GM19239 (cell line): ENCODE results near the gene DIP2B.

Experiments
- DNase-seq: peaks from one replicate; pipeline ENCODE4 v3.0.0; 2011; ENCODE audit warnings: low spot score; ENCODE audit not compliant: insufficient read length
- FAIRE-seq: peaks from 2 replicates; lab custom pipeline; 2011; peaks lifted over from hg19 to GRCh38; lab: Jason Lieb, UNC

The DIP2B gene

DNA sequence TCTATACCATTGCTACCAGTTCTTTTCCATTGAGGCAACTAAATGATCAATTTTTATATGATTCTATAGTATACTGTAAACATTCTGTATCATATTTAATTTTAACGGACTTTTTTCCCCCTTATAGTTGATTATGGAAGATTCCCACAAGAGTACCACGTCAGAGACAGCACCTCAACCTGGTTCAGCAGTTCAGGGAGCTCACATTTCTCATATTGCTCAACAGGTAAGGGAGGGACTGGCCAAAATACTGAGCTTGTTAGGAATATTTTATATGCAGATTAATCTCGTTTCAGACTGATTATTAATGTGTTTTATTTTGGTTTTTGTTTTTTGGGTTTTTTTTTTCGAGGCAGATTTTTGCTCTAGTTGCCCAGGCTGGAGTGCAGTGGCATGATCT is 275.2 kb downstream of the DIP2B start:
- FAIRE-seq (no peak), DNase-seq (no peak)

DNA sequence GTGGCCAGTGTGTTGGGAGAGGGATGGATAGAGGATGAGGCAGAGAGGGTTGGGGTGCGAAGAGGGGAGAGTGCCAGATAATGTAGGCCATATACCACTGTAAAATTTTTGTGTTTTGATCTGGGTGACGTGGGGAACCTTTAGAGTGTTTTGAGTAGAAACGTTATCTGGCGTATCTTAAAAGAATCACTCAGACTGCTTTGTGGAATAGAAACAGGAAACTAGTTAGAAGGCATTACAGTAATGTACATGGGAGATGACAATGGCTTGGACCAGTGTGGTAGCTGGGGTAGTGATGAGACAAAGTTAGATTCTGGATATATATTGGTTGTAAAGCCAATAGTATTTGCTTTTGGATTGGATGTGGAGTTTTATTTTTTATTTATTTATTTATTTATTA is 279.7 kb downstream of the DIP2B start:
- FAIRE-seq, result no peak
- no peak for DNase-seq

DNA sequence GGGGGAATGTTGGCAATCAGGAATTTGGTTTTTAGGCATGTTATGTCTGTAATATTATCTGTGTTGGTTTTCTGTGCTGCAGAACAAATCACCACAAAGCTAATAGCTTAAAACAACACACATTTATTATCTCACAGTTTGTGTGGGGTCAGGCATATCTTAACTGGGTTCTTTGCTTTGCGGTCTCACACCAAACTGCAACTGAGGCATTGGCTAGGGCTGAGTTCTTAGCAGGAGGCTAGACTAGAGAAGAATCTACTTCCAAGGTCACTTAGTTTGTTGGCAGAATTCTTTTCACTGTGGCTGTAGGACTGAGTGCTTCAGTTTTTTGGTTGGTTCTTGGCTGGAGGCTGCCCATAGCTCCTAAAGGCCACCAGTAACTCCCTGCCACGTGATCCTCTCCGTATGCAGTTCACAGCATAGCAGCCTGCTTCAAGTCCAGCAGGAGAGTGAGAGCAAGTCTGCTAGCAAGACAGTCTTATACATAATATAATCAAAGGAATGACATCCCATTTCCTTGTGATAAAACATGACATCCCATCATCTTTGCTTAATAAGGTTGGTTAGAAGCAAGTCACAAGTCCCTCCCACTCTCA is 280.7 kb downstream of the DIP2B start:
- no peak for FAIRE-seq

DNA sequence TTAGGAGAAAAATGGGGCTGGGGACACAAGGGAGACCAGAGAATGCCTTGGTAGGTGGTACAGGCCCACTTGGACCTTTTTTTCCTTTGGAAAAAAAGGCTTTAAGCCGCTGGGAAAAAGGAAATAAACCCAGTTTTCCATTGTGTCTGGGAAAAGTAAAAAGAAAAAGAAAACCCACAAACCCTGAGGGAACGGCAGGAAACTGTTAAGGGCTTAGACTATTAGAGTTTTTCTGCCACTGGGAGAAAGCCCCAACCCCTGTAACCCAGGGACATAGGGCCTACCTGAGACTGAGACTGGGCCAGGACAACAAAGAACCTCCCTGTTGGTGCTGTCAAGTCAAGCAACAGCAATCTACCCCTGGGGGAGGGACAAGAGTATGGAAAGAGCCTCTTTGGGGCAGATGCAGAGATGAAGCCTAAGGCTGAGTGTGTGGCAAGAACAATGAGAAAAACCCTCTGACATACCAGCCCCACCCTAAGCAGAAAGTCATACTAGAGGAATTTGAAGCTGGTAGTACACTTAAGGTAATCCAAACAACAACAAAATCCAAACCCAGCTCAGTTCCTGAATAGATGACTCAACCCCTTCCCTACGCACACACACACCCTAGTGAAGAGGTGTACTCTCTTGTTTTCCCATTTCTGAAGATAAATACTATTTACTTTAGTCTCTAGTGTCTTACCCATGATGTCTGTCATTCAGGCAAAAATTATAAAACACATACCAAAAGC is 281.9 kb downstream of the DIP2B start:
- FAIRE-seq, result no peak
- DNase-seq, result no peak

More for the DNA sequence above, 280.7 kb downstream of the DIP2B start:
- DNase-seq, result no peak

DNA sequence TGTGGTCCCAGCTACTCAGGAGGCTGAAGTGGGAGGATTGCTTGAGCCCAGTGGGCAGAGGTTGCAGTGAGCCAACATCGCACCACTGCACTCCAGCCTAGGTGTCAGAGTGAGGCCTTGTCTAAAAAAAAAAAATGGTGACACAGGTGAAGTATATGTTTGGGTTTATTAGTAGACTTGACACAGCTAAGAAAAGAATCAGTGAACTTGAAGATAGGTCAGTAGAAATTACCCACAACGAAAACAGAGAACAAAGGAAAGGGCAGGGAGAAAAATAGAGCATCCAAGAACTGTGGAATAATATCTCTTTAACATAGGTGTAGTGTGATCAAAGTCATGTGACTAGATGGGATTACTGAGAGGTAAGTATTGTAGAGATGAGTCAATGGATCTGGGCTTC is 282.8 kb downstream of the DIP2B start:
- FAIRE-seq, result no peak
- DNase-seq, result no peak

DNA sequence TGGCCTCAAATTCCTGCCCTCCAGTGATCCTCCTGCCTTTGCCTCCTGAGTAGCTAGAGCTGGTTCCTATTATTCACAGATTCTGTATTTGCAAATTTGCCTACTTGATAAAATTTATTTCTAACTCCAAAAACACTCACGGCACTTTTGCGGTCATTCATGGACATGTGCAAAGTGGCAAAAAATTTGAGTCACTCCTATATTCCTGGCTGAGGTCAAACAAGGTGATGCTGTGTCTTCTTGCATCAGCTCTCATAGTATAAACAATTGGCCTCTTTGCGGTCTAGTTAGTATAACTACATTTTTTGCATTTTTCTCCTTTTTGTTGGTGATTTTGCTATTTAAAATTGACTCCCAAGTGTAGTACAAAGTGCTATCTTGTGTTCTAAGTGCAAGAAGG is 283.8 kb downstream of the DIP2B start:
- DNase-seq (no peak), FAIRE-seq (no peak)

DNA sequence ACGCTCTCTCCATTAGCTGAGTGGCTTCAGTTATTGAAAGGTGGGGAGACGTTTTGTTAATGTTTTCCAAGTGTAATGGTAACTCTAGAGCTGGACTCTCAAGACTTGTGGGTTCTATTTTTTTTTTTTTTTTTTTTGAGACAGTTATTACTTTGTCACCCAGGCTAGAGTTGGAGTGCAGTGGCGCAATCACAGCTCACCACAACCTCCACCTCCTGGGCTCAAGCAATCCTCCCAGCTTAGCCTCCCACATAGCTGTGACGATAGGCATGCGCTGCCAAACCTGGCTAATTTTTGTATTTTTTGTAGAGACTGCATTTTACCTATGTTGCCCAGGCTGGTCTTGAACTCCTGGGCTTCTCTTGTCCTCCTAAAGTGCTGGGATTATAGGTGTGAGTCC is 285.3 kb downstream of the DIP2B start:
- FAIRE-seq, result no peak
- DNase-seq, result no peak
